Thoracic aorta (tissue), 2 donors: ENCODE results near the gene MEGF11. TPM values are rescaled to one million over a fixed set of nuclear protein-coding genes. Genes with fewer than 3 reads are reported as not detected.

Source experiments
- ATAC-seq: fragments of 150-250 bp; one replicate; pipeline ENCODE4 v1.8.0; 2017; ENCODE audit warnings: low read depth; ENCODE audit not compliant: insufficient number of reproducible peaks, low FRiP score
- DNase-seq: peaks from one replicate; pipeline ENCODE4 v3.0.0-alpha.2; 2020; ENCODE audit warnings: low spot score
- H3K27ac ChIP-seq, 2 donors: fragments of 200-600 bp; sonication (generic); 1 replicate in 1 of 2; 2 replicates in 1 of 2; pipeline ENCODE4 v1.5.1; 2016; ENCODE audit warnings: mild to moderate bottlenecking in 2 of 2, moderate library complexity in 2 of 2
- H3K27me3 ChIP-seq: fragments of 200-600 bp; sonication (generic); replicated peaks from 2 replicates; pipeline ENCODE4 v1.6.0; 2016; ENCODE audit warnings: mild to moderate bottlenecking; ENCODE audit not compliant: insufficient read depth
- H3K36me3 ChIP-seq: fragments of 200-600 bp; sonication (generic); one replicate; pipeline ENCODE4 v1.5.1; 2016
- H3K4me1 ChIP-seq, 2 donors: fragments of 200-600 bp; sonication (generic); 1 replicate in 1 of 2; 2 replicates in 1 of 2; pipeline versions ENCODE4 v1.5.1 to v1.6.0; 2016; ENCODE audit warnings: low read depth in 2 of 2, mild to moderate bottlenecking in 1 of 2; ENCODE audit not compliant: control insufficient read depth in 1 of 2
- H3K4me3 ChIP-seq: fragments of 200-600 bp; sonication (generic); 2 replicates; pipeline ENCODE4 v1.5.1; 2016; ENCODE audit warnings: mild to moderate bottlenecking
- H3K9me3 ChIP-seq: fragments of 200-600 bp; sonication (generic); 2 replicates; pipeline ENCODE4 v1.5.1; 2016
- total RNA-seq, 2 donors: library from RNA; depleted of rRNA; stranded (reverse); fragments of >200 nt; gene quantifications; one replicate each; pipeline versions ENCODE4 v1.1.0 to v1.2.3, GENCODE V29; 2016
- TF ChIP-seq, protein P1 (sequence below): fragments of 200-600 bp; sonication (generic); IDR thresholded peaks from one replicate; pipeline ENCODE4 v1.5.1; 2019; ENCODE audit warnings: antibody characterized with exemption

MEGF11 gene
- total RNA-seq, 2 donors from 2014 or later: not detected

- H3K36me3 ChIP-seq: no peaks in the 10 kb centered on the region
- DNase-seq (no peak), ATAC-seq (no peak)
- no peak overlapping the region for H3K4me3 ChIP-seq
- no peak overlapping the region for H3K27ac ChIP-seq
- H3K9me3 ChIP-seq: no peaks in the 10 kb centered on the region
- TF ChIP-seq, protein P1, sequence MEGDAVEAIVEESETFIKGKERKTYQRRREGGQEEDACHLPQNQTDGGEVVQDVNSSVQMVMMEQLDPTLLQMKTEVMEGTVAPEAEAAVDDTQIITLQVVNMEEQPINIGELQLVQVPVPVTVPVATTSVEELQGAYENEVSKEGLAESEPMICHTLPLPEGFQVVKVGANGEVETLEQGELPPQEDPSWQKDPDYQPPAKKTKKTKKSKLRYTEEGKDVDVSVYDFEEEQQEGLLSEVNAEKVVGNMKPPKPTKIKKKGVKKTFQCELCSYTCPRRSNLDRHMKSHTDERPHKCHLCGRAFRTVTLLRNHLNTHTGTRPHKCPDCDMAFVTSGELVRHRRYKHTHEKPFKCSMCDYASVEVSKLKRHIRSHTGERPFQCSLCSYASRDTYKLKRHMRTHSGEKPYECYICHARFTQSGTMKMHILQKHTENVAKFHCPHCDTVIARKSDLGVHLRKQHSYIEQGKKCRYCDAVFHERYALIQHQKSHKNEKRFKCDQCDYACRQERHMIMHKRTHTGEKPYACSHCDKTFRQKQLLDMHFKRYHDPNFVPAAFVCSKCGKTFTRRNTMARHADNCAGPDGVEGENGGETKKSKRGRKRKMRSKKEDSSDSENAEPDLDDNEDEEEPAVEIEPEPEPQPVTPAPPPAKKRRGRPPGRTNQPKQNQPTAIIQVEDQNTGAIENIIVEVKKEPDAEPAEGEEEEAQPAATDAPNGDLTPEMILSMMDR: no peak
- H3K27me3 ChIP-seq: no peaks in the 10 kb centered on the region
- H3K4me1 ChIP-seq: no peaks in the 10 kb centered on the region
Measured at GRCh38 chr15:66226736-66227135, 26.8 kb downstream of the MEGF11 start.

- Histone ChIP-seq H3K27ac (no peak overlapping the region), H3K9me3 (no peaks in the 10 kb centered on the region), H3K36me3 (no peaks in the 10 kb centered on the region), H3K4me1 (no peaks in the 10 kb centered on the region), H3K4me3 (no peak overlapping the region), H3K27me3 (no peaks in the 10 kb centered on the region)
- TF ChIP-seq, protein P1: no peak
- no peak for ATAC-seq
- no peak for DNase-seq
Measured at GRCh38 chr15:66225656-66226274, 27.8 kb downstream of the MEGF11 start.

DNA sequence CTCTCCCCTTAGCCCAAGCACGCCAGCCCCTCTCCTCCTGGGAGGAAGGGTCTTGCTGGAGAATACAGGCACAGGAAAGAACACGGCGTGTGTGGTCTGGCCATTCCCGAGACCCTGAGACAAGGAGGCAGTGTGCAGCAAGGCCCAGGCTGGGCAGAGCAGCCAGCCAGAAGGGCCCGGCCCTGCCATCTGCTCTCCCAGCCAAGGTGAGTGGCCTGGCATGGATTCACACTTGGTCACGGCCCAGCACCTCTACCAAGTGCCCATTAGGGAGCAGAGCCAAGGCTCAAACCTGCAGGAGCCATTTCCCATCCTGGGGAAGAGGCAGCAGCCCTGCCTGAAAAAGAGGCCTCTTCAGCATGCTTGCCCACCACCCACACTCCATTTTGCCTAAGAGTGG lies 28.6 kb downstream of the MEGF11 start:
- TF ChIP-seq, protein P1: no peak
- ATAC-seq (no peak), DNase-seq (no peak)
- Histone ChIP-seq H3K27me3 (no peaks in the 10 kb centered on the region), H3K36me3 (no peaks in the 10 kb centered on the region), H3K9me3 (no peaks in the 10 kb centered on the region), H3K27ac (no peak overlapping the region), H3K4me3 (no peak overlapping the region), H3K4me1 (no peaks in the 10 kb centered on the region)

GRCh38 chr15:66222273-66223198 lies 31.0 kb downstream of the MEGF11 start:
- Histone ChIP-seq H3K9me3 (no peaks in the 10 kb centered on the region), H3K36me3 (no peaks in the 10 kb centered on the region), H3K4me3 (no peak overlapping the region), H3K27me3 (no peaks in the 10 kb centered on the region), H3K4me1 (no peaks in the 10 kb centered on the region), H3K27ac (no peak overlapping the region)
- ATAC-seq: no peak
- TF ChIP-seq, protein P1: no peak
- no peak for DNase-seq

GRCh38 chr15:66221126-66221525 lies 32.4 kb downstream of the MEGF11 start:
- H3K27ac ChIP-seq: no peak overlapping the region
- ATAC-seq: no peak
- DNase-seq: no peak
- TF ChIP-seq, protein P1: no peak
- no peaks in the 10 kb centered on the region for H3K4me1 ChIP-seq
- no peaks in the 10 kb centered on the region for H3K36me3 ChIP-seq
- no peaks in the 10 kb centered on the region for H3K9me3 ChIP-seq
- no peaks in the 10 kb centered on the region for H3K27me3 ChIP-seq
- H3K4me3 ChIP-seq: no peak overlapping the region
